ENCODE data around the gene RAB36. TPM values are rescaled to one million over a fixed set of nuclear protein-coding genes. Genes with fewer than 3 reads are reported as not detected.
A peak's percentile ranks its signal among the peaks of the same experiment; 100 is the strongest.

The RAB36 gene
- polyA plus RNA-seq, 10 donors, result 0.85 to 3.4 (median 1.6) TPM

DNA sequence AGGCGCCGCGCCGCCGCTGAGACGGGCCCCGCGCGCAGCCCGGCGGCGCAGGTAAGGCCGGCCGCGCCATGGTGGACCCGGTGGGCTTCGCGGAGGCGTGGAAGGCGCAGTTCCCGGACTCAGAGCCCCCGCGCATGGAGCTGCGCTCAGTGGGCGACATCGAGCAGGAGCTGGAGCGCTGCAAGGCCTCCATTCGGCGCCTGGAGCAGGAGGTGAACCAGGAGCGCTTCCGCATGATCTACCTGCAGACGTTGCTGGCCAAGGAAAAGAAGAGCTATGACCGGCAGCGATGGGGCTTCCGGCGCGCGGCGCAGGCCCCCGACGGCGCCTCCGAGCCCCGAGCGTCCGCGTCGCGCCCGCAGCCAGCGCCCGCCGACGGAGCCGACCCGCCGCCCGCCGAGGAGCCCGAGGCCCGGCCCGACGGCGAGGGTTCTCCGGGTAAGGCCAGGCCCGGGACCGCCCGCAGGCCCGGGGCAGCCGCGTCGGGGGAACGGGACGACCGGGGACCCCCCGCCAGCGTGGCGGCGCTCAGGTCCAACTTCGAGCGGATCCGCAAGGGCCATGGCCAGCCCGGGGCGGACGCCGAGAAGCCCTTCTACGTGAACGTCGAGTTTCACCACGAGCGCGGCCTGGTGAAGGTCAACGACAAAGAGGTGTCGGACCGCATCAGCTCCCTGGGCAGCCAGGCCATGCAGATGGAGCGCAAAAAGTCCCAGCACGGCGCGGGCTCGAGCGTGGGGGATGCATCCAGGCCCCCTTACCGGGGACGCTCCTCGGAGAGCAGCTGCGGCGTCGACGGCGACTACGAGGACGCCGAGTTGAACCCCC, 35.8 kb downstream of the RAB36 start:
- DNase-seq, result peak in 1 of 3 donors; percentile 65

- DNase-seq, result peak in 1 of 3 donors; percentile 19
Measured at GRCh38 chr22:23181721-23182308, 36.5 kb downstream of the RAB36 start.

DNA sequence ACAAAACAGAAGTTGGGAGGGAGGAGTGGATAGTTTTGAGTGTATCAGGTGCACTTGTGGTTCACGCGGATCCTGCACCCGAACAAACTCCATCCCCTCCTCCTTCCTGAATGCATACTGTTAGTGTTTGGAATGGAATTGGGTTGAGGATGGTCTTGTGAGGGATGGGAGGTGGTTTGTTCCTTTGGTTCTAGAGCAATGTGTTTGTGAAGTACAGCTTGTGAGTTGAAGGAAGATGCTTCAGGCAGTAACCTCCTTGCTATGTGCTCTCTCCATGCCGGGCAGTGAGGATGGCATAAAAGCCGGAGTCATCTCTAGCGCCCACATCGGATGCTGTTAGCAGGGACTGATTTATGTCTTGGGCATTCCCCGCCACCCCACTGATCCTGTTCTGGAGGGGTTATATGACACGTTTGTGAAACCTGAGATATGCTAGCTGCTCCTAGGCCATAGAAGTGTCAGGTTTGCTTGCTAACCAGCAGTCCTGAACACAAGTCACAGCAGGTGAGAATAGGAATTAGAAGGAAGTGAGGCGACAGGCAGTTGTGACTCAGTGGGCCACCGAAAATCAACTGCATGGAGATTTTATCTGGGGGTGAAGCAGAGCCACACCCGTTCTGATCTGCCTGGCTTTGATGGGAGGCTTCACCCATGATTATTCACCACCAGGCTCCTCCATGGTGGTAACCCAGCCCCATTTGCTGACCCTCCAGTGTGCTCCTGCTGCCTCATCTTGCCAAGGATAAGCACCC, 37.2 kb downstream of the RAB36 start:
- DNase-seq, result peak in 1 of 3 donors; percentile 45

GRCh38 chr22:23183061-23183698, 37.9 kb downstream of the RAB36 start:
- DNase-seq, result peak; percentile 34 to 79 (median 49)

GRCh38 chr22:23184100-23184763, 39.0 kb downstream of the RAB36 start:
- no peak for DNase-seq

GRCh38 chr22:23184764-23185113, 39.5 kb downstream of the RAB36 start:
- DNase-seq, result no peak

- DNase-seq, result no peak
Measured at GRCh38 chr22:23187211-23187610, 41.9 kb downstream of the RAB36 start.

GRCh38 chr22:23187871-23188700, 42.8 kb downstream of the RAB36 start:
- no peak for DNase-seq

DNA sequence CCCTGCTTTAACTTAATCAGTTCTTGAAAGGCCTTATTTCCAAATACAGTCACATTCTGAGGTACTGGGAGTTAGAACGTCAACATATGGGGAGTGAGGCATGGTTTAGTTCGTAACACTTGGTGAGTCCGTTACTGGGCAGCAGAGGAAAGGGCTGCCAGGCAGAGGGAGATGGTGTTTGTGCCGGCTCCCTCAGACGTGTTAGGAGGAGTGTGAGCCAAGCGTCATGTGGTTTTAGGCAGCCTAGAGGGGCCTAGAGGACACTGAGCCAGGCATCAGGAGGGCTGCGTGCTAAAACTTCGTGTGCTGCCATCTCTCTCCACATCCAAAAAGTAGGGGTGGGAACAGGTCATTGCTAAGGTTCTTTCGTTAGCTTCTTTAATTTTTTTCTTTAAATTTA, 45.2 kb downstream of the RAB36 start:
- DNase-seq, result no peak

GRCh38 chr22:23192133-23192532, 46.9 kb downstream of the RAB36 start:
- no peak for DNase-seq

DNA sequence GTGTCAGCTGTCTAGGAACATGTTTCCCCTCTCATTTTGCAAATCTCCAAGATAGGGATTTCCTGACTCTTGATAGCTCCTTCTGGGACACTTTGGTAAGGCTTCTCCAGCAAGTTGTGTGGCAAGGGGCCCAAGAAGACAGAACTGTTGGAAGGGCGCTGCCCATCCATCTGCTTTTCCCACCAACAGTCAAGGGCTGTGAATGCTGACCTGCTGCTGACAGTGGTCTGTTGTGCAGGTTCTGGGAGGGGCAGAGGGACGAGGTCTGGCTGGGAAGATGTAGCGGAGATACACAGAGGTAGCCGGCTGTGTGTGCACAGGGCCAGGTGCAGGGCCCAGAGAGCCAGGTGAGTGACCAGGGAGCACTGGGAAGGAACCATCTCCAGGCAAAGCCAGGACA, 47.3 kb downstream of the RAB36 start:
- no peak for DNase-seq

DNA sequence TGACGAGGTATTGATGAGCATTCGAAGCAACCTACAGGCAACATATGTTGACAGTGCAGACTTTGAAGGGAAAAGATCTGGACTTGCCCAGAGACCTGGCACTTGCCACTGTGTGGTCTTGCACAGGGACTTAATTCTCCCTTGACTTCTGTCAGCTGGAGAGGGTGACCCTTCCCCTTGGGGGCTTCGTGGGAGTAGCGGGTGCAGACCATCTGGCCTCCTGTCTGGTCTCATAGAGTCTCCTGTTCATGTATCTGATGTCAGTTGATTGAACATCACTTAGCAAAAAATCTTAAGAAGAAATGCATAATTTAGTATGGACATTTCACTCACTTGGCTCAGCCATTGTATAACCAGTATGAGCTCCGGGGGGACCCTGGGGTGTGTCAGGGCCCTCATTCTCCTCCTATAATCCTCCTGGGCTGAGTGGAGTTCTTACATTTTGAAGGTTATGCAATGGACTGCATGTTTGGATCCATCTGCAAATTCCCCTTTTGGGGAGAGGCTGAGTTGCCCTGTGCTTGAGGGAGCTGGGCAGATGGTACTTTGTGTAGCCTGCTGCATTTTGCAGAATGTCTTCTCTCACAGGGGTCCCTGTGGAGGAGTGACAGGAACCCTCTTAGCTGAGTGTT, 48.0 kb downstream of the RAB36 start:
- no peak for DNase-seq

DNA sequence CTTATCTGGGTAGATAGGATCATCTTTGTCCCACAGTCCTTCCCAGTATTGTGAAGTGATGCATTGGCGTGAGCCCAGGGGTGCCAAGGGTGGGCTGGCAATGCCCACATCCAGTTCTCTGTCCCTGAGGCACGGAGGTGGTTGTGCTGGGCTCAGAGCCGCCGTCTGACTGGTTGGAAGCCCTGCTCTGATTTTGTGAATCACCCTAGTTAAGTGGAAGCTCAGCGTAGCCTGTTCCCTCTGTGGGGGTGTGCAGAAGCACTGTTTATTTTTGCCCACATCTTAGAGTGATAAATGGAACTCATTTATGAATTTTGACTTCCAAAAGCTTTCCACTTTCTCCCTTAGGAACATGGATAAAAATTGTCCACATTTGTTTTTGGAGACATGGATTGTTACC, 48.6 kb downstream of the RAB36 start:
- no peak for DNase-seq

DNA sequence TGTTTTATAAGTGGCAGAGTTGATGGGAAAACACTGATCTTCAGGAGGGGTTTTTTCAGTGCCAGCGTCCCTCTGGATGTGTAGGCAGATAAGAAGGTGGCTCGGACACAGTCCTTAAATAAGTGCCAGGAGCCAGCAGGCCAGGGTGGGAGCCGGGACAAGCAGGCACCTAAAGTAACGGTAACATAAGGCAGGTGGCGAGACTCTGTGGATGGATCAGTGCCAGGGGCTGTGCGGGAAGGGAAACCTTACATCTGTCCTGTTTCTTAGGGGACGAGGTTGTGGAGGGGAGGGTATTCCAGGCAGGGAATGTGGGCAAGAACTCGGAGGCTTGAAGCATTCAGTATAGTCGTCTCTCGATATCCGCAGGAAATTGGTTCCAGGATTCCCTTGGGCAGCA, 50.9 kb downstream of the RAB36 start:
- DNase-seq, result no peak

DNA sequence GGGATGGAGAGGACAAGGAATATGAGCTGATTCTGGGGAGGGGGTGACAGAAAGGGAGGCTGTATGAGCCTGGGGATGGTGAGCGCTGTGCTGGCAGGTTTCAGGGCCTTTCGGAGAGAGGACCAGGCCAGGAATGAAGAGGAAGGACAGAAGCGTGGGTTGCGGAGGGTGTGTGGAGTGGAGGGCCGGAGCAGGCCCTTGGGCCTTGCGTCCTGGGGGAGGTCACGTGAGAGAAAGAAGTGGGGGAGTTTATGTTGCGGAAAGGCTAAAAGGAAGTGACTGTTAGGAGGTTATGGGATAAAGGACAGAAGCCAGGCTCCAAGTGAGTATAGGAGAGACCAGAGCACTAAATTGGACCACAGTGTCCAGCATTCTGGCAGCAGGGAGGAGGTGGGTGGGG, 52.6 kb downstream of the RAB36 start:
- no peak for DNase-seq

DNA sequence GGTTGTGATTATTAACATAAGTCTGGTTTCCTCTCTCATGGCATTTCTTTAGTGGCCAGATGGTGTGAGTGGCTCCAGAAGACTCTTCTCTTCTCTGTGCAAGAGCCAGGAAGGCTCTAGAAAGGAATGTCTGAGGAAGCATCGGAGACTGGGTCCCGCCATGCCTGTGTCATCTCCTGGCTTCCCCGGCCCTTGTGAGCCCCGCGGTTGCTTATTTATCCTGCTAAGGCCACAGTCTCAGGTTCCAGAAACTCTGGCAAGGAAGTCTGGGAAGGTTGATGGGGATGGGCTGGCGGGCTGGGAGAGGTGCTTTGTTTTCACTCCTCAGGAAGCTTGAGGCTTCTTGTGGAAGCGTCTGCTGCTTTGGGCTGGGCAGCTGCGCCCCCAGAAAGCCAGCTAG, 53.9 kb downstream of the RAB36 start:
- no peak for DNase-seq

GRCh38 chr22:23200898-23201297, 55.6 kb downstream of the RAB36 start:
- DNase-seq, result no peak

DNA sequence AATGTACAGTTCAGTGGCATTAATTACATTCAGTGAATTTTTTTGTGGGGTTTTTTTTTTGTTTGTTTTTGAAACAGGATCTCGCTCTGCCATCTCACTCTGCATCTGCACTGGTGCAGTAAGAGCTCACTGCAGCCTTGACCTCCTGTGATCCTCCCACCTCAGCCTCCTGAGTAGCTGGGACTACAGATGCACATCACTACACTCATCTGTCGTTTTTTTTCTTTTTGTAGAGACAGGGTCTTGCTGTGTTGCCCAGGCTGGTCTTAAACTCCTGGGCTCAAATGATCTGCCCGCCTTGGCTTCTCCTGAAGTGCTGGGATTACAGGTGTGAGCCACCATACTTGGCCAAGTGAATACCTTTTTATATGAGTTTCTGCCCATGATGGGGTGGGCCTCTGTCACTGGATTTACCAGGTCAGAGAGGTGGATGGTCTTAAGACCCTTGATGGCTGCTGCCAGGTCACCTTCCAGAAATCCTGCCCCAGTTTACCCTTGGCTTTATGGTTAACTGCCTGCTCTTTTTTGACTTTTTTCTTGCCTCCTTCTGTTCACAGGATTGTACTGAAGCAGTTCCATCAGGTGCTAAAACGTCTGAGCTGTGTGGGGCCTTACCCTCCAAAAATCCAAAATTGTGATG, 57.7 kb downstream of the RAB36 start:
- DNase-seq, result no peak

DNA sequence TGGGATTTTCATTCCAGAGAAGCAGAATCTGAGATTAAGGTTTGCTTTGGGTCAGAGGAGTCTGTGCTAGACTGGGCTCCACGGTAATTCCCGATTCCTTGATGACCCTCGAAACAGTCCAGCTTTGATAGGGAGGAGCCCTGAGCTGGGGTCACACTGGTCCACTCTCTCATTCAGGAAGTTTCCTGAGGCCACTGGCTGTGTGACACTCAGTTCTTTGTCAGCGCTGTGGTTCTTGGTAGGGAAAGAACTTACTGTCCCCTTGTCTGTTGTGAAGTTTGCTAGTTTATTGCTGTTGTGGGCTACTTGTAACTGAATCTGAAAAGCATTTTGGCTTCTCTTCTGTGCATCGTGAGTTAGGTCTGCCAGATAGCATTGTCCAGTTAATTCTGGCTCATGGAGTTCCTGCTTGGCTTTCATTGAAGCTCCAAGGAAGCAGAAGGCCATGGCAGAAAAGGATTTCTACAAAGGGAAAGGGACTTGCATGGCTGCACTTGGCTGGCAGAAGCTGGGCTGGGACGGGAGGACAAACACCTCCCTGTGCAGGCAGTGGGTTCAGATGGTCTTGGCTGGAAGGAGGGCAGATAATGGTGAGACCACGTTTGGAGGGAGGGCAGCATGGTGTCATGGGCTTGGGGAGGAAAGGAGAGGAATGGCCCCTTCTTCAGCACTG, 58.3 kb downstream of the RAB36 start:
- DNase-seq, result peak in 1 of 3 donors; percentile 40
